ENCODE data around the gene TMEM198.

The TMEM198 gene, protein sequence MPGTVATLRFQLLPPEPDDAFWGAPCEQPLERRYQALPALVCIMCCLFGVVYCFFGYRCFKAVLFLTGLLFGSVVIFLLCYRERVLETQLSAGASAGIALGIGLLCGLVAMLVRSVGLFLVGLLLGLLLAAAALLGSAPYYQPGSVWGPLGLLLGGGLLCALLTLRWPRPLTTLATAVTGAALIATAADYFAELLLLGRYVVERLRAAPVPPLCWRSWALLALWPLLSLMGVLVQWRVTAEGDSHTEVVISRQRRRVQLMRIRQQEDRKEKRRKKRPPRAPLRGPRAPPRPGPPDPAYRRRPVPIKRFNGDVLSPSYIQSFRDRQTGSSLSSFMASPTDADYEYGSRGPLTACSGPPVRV

DNA sequence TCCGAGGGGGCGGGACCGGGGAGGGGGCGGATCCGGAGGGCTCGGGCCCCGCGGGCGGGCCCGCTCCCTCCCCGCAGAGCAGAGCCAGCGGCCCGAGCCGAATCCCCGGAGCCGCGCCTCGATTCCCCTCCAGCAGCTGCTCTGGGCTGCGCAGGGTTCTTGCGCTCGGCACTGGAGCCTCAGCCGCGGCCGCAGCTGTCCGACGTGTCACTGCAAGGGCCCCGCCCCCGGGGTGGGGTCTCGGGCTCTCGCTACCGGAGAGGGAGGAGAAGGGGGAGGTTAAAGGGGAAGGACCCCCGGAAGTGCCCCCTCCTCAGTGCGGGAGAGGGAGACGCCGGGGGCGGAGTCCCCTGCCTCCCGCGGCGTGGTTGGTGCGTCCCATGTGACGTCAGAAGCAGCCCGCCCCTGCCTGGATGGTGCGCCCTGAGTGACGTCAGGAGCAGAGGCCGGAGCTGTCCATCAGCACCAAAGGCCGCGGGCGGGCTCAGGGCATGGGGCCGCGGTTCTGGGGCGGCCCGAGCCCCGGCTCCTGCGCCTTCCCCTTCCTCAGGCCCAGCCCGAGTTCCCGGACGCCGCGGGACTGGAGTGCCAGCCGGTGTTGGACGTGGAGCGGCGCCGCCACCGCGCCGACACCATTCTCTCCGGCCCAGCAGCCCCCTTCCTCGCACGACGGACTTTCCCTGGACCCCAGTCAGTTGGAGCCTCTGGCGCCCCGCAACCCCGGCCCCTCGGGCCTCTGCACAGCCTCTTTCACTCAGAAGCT, at the start of gene TMEM198, which contains the start of gene CHPF:
TSS of gene TMEM198 (plus strand) at position 433 of the 763 bp plus-strand sequence. CDS start 700 bp downstream, outside the sequence.
TSS of gene CHPF (minus strand) at position 214 of the 763 bp plus-strand sequence. CDS start 271 bp downstream, outside the sequence.
- peak; percentile 96 for DNase-seq

DNA sequence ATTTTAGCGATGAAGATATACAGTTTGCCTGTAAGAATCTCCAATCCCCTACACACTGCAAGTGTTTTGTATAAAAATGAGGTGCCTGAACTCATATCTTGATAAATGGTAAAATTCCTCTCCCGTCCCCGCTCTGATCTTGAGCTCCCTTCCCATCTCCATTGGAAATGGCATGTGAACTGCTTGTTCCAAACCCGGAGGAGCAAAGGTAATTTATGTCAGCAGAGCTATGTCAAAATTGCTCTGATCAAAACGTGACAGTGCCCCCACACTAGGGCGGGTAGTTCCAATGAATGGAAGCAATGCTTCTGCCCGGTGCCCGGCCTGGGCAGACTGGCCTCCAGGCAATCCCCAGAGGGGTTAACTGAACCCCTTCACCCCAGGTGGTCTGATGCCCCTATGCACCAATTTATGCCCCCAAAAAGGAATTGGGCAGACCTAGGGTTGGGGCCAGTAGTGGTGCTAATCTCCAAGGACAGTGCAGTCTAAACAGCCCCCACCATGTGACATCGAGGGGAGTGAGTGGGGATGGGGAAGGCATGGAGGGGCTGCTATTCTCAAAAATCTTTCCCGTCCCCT, 48.8 kb upstream of the TMEM198 start:
- no peak for DNase-seq

DNA sequence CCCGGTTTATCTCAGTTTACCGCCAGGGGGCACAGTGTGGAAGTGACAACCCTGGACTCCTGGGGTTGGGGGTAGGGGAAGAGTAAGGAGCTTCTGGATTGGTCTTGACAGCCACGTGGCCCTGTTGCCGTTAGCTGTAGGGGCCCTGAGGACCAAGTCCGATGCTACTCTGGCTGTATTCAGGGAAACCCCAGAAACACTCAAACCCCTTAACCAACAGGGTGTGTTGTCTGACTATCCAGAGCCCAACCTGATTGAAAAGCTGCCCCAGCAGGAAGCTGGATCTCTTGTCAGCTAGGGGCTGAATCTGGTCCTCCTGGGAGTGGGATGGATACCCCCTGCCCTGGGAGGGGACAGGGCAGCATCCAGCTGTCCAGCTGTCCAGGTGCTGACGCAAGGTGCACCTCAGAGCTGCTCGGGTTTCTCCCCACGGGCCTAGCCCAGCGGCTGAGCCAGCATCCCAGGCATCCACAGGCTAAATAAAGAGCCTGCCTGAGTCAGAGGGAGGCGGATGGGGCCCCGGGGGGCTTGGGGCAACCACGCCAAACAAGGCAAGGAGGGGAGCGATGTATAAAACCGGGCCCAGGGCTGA, 48.2 kb upstream of the TMEM198 start:
- DNase-seq: no peak

DNA sequence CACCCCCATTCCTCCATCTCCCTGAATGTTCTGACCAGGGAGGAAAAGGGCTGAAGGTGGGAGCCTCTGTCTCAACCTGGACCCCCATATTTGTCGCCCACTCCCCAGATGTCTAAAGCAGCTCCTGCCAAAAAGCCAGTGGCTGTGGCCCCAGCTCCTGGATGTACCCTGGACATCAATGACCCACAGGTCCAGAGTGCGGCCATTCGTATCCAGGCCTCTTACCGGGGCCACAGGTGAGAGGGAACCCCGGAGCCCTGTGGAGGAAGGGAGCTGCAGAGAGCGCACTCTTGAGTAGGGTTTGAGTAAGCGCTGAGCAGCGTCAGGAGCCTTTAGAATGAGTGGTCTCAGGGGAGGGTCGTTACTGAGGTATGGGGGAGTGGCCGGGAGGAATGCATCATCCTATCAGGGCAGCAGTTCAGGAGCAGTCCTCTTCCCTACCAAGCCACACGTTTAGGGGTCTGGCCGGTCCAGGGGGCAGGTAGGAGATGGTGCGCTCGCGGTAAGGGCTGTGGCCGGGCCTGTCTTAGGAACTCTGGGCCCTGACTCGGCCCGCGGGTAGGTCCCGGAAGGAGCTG, 47.5 kb upstream of the TMEM198 start:
- no peak for DNase-seq

DNA sequence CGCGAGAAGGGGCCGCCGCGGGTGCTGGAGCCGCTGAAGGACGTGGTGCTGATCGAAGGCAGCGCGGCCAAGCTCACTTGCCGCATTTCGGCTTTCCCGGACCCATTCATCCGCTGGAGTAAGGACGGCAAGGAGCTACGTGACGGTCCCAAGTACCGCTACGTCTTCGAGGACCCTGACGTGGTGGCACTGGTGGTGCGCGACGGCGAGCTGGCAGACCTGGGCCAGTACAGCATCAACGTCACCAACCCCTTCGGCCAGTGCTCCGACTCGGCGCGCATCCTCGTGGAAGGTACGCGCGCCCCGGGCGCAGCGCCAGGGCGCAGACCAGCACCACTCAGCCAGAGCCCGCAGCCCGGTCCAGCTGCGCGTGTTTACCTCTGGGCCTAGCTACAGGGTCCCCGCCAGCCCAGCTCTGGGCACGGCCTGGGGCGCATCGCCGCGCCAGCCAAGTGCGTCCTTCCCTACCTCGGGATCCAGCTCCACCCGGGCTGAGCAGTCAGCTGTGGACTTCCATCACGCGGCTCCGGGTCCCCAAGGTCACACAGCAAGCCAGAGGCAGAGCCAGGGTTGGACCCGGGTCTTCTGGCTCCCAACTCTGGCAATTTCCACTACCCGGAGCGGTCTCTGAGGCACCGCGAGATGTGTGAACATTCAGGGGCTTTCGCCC, 46.9 kb upstream of the TMEM198 start:
- DNase-seq: no peak

DNA sequence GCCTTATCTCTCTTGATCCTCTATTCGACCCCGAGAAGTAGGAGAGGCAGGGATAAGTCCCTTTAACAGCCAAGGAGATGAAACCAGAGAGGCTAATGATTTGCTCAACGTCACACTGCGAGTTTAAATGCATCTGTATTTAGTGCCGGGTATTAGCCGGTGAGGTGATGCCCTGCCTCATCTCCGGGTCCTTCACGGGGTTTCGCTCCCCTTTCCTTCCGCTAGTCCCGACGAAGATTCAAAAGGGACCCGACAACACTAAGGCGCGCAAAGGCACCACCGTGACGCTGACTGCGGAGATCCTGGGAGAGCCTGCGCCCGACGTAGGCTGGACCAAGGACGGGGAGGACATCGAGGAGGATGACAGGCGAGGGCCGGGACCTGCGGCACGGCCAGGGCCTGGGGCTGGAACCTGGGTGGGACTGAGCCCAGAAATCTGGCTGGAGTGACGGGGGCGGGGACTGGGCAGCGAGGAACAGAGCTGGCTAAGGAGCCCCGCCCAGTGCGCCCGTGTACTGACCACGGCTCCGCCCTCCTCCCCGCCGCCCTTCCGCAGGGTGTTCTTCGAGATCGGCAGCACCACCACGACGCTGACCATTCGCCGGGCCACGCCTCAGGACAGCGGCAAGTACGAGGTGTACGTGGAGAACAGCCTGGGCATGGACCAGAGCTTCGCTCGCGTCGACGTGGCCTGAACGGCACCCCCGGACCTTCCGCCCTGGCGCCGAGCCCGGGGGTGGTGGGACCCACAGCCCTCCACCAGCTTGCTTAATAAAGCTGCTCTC, 46.1 kb upstream of the TMEM198 start:
- DNase-seq: no peak

DNA sequence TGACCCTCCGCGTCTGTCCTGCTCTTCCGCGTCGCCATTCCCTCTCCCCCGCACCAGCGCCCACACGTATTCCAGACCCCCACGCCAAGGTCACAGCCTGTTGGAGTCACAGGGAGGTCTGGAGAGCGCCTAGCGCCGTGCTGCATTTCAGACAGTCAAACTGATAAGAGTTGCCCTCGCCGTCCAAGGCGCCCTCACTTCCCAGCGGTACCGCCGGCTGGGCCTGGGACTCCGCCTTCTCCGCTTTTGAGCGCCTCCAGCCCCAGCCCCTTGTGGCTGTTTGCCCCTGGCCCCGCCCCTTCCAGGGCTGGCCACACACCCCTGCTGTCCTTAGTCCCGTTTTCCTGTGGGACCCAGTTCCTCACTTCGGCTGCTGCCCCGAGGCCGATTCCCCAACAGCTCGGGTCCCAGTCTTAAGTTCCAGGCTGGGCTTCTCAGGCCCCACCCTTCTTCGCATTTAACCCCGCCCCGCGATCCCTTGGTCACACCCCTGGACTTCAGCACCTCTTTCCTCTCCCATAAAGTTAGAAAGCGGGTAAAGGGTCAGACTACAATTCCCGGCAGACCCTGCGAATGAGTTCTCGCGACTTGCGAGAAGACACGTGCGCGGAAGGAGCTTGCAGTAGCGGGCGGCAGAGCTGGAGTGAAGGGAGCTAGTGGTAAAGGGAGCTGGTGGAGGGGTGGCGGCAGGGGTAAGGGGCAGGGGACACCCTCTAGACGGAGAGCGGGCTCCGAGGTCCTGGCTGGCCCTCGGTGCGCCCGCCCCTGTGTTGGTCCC, 45.4 kb upstream of the TMEM198 start, which contains the start of gene GMPPA:
TSS of gene GMPPA (plus strand) at position 612 of the 778 bp plus-strand sequence. CDS start 1,085 bp downstream, outside the sequence.
- DNase-seq: peak; percentile 94

DNA sequence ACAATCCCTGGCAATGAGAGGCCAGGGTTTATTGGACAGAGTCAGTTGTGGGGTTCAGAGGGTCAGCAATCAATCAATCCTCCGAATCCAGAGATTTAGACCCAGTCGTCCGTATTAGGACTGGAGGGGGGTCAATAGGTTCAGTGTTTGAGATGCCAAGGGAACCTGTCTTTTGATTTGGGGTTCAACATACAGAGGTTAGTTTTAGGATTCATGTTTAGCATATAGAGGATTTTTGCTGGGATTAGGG, 44.8 kb upstream of the TMEM198 start:
- no peak for DNase-seq

DNA sequence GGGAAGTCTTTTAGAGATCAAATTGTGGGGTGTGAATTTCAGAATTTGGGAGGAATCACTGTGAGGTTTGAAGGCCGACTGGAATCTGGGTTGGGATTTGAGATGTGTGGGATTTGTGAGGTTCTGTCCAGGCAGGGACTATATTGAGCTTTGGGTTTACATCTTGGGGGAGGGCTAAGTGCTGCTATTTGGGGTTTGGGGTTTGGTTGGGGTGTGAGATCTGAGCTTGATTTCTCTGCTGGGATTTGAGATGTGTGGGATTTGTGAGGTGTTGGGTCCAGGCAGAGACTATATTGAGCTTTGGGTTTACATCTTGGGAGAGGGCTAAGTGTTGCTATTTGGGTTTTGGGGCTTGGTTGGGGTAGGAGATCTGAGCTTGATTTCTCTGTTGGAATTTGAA, 44.3 kb upstream of the TMEM198 start:
- no peak for DNase-seq

DNA sequence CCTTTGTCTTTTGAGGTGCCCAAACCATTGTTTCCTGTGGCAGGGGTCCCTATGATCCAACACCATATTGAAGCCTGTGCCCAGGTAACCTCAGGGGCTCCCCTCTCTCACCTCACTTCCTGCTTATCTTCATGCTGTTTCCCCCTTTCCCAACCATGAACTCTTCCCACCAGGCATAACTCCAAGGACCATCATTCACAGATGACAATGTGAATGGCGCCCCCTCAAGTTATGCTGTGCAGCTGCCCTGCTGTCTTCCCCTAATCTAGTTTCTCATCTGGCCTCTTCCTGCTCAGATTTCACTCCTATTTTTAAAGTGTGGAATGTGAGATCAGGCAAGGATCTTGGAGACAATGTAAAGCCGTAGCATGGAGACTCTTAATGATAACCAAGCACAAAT, 43.7 kb upstream of the TMEM198 start:
- DNase-seq: no peak

DNA sequence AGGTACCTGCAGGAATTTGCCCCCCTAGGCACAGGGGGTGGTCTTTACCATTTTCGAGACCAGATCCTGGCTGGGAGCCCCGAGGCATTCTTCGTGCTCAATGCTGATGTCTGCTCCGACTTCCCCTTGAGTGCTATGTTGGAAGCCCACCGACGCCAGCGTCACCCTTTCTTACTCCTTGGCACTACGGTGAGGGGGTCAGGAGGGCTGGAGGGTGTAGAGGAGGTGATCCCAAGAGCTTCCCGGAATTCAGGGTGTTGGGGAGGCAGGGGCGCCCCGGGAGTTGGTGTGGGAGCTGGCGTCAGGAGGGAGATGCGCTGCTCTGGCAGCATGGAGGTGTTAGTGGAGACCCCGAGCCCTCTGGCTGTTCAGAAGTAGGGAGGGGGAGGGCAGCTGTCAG, 42.0 kb upstream of the TMEM198 start:
- DNase-seq: no peak

DNA sequence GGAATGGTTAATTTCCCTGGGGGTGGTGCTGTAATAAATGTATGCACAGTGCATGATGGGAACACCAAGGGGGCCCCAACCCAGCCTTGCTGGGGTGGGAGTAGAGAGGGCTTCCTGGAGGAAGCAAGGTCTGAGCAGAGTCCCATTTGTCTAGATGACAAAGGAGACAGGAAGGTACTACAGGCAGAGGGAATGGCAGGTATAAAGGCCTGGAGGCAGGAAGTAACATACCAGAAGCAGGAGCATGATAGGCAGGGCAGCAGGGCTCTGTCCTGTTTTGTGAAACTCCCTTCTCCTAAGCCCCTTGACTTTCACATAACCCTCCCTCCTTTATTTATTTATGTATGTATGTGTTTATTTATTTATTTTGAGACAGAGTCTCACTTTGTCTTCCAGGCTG, 41.2 kb upstream of the TMEM198 start:
- no peak for DNase-seq

DNA sequence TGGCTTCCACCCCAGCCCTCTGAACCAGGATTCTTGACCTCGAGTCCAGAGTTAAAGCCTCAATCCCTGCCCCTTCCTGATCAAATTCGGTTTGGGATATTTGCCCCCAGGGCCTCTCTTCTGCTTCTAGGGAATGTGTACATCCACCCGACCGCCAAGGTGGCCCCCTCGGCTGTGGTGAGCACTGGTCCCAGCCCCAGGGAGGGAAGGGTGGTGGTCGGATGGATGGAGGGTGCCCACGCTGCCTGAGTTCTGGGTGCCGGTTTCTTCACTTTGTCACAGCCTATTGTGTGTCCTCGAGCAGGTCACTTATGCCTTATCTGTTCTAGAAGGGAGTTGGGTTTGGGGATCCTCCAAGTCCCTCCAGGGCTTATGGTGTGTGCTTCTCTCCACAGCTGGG, 38.2 kb upstream of the TMEM198 start:
- DNase-seq: no peak

DNA sequence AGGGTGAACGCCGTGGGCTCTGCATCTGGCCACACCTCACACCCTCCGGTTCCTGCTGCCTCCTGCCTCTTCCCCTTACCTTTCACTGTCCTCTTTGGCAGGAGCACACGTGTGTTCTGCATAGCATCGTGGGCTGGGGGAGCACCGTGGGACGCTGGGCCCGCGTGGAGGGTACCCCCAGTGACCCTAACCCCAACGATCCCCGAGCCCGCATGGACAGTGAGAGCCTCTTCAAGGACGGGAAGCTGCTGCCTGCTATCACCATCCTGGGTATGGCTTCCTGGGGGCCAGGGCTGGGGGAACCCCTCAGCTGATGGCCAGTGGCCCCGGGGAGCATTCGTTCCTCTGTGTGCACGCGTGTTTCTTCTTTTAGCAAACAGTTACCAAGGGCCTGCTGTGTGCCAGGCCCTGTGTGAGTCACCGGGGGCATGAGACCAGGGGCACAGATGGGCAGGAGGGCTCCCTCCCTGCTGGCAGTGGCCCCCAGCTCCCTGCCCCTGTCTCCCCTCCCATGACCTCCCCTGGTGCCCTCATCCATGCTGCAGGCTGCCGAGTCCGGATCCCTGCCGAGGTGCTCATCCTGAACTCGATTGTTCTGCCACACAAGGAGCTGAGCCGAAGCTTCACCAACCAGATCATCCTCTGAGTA, 37.6 kb upstream of the TMEM198 start:
- no peak for DNase-seq

DNA sequence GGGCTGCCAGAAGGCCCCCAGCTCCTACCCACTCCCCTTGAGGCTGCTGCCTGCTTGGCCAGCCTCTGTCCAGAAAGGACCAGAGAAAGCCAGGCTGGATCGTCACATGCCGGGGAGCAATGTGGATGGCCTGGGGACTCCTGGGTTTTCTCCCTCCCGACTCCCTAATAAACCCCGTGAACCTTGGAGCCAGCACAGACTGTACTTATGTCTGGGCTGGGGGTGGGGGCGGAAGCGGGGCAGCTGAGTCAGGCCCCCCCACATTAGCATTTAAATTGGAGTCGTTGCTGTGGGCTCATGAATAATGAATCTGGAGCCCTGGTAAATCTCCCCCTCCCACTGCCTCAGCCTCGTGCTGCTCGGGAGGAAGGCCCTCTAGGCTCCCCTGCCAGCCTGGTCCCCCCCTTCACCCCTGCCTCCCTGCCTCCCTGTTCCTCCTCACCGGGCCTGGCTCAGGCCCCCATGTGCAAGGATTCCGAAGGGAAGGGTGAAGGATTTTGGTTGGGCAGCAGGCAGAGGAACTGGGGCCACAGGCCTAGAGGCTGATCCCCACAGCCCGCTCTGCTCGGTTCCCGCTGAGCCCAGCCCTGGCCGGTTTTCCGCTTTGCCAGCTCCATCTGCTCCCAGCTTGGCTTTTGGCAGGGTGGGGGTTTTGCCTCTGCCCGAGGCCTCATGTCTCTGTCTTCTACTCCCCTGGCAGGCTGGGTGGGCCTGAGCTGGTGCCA, 36.9 kb upstream of the TMEM198 start:
- DNase-seq: peak; percentile 95

DNA sequence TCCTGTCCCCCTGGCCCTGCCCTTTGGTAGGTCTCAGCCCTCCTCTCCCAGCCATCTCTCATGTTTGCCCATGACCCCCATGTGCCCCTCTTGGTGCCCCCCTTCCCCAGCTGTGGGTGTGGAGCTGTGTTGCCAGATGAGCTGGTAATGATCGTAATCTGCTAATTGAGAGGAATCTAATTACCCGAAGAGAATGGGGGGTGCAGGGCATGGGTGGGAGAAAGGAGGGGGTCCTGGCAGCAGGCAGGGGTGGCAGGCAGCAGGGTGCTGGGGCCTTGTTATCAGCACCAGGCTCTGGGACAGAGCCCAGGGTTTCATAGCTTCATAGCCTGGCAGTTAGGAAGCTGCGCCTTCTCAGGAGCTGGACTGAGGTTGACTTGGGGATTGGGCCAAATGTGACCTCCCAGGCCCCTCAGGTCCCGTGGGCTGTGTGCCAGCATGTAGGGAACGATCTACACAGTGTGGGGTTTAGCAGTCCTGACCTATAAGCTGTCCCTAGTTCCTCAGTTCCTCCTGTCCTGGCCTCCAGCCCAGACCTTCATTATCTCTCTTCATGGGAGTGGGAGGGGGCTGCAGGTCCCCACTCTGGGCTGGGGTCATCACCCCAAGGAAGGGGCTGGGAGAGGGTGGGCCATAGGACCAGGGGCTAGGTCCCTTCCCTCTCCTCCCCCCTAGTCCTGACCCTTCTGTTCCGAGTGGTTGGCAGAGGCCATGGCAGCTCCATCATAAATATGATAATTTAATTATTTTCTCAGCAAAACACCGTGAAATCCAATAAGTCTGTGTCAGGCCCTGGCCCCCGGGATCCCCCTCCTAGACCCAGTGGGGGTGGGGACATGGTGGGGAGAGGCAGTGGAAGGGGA, 36.0 kb upstream of the TMEM198 start:
- DNase-seq: peak; percentile 82

DNA sequence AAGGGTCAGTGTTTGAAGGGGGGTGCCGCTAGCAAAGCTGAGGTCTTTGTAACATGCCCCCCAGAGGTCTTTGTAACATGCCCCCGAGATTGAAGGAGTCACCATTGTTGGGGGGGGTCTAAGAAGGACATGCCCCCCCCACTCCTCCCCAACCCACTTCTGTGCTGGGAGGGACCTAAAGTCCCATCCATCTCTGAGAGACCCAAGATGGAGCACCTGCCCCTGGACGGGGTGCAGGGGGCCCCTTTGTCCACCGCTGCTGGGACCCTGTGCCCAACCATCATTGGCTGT, 35.4 kb upstream of the TMEM198 start:
- DNase-seq: no peak

DNA sequence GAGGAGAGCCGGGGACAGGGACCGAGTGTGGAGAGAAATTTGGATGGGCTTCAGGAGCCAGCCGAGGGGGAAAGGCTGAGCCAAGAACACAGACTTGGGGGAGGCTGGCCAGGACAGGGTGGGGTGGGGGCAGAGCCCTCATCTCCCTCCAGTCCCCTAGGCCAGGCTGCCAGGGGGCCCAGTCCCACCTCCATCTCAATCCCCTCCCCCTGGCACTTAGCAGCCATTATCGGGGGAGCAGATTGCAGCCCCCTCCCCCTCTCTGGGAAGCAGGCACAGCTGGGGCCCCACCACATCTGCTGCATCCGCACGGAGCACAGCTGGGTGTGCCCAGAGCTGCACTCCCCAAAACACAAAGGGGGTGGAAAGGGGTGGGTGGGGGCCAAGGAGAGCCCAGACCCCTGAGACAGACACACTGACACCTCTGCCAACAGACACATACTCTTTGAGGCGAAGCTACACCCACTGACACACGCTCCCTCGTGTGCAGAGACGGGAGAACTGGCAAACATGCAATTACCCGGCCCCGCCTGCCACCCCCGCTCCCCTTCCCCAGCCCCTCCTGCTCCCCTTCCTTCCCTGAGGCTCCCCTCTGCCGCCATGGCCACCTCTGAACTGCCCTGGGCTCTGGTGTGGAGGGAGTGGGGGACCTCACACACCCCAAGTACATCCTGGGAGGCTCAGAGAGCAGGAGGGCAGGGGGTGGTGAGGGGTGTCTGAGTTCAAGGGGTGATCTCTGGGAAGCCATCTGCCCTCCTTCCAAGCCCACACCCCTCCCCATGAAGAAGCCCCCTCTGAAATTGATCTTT, 34.7 kb upstream of the TMEM198 start:
- peak; percentile 82 for DNase-seq
